ENCODE data around the gene RPE.

- TF ChIP-seq JUND (IDR thresholded peaks at IDR 0.05) = no peak
- no peak for TF ChIP-seq CTCF (IDR thresholded peaks at IDR 0.05; ENCODE audit: low read depth, low read length, missing input control)
- no peak for TF ChIP-seq TAF1 (conservative IDR thresholded peaks at IDR 0.05)
- TF ChIP-seq YY1 (IDR thresholded peaks at IDR 0.05) = no peak
- TF ChIP-seq MAX (IDR thresholded peaks at IDR 0.05) = no peak
- no peak for TF ChIP-seq RAD21 (IDR thresholded peaks at IDR 0.05)
- TF ChIP-seq REST (IDR thresholded peaks at IDR 0.05) = no peak
- TF ChIP-seq ATF3 (IDR thresholded peaks at IDR 0.05) = no peak
- TF ChIP-seq GABPA (IDR thresholded peaks at IDR 0.05 in 1 of 2, conservative IDR thresholded peaks at IDR 0.05 in 1 of 2) = no peak
- no peak for TF ChIP-seq FOXA1 (IDR thresholded peaks at IDR 0.05)
- TF ChIP-seq HNF4A (conservative IDR thresholded peaks at IDR 0.05) = no peak
- TF ChIP-seq RXRA (IDR thresholded peaks at IDR 0.05) = no peak
- no peak for TF ChIP-seq NR2F2 (IDR thresholded peaks at IDR 0.05)
- TF ChIP-seq FOXA2 (IDR thresholded peaks at IDR 0.05) = no peak
These were observed 25.6 kb upstream of the RPE start for GRCh38 chr2:209976698-209977385.

Data from liver (tissue), 3 donors.